H1 (cell line): ENCODE data around the gene METTL5. TPM values are rescaled to one million over a fixed set of nuclear protein-coding genes. Genes with fewer than 3 reads are reported as not detected.

ENCODE experiments used
- CHD2 ChIP-seq: IDR thresholded peaks from 2 replicates; pipeline ENCODE4 v1.6.1; 2012; ENCODE audit warnings: low read length, improper control_type of control experiment
- CREB1 ChIP-seq: IDR thresholded peaks from 2 replicates; pipeline ENCODE4 v1.6.1; 2012; ENCODE audit warnings: inconsistent platforms
- JUN ChIP-seq: IDR thresholded peaks from 2 replicates; pipeline ENCODE4 v1.6.1; 2011; ENCODE audit warnings: low read depth, mild to moderate bottlenecking, improper control_type of control experiment, low read length
- JUND ChIP-seq: IDR thresholded peaks from 2 replicates; pipeline ENCODE4 v1.6.1; 2011; ENCODE audit warnings: mild to moderate bottlenecking, improper control_type of control experiment, low read length
- NANOG ChIP-seq: IDR thresholded peaks from 2 replicates; pipeline ENCODE4 v1.6.1; 2011; ENCODE audit warnings: low read length, low read depth, mild to moderate bottlenecking, inconsistent platforms; ENCODE audit not compliant: insufficient read depth, poor library complexity, severe bottlenecking
- RBBP5 ChIP-seq: IDR thresholded peaks from 2 replicates; pipeline ENCODE4 v1.7.1; 2012; ENCODE audit warnings: low read depth, mild to moderate bottlenecking, inconsistent platforms, low read length, moderate library complexity, borderline replicate concordance
- SIN3A ChIP-seq, 2 experiments: IDR thresholded peaks in 1 of 2; conservative IDR thresholded peaks in 1 of 2; 2 replicates each; pipeline ENCODE4 v1.6.1; 2011 to 2012; ENCODE audit warnings: low read length in 2 of 2, improper control_type of control experiment in 1 of 2, low read depth in 1 of 2, mild to moderate bottlenecking in 1 of 2
- TAF7 ChIP-seq: optimal IDR thresholded peaks from 2 replicates; pipeline ENCODE3; 2011; ENCODE audit warnings: low read depth, mild to moderate bottlenecking, inconsistent platforms, low read length, moderate library complexity, borderline replicate concordance
- polyA plus RNA-seq, 7 experiments: library from polyadenylated mRNA; depleted of rRNA in 3 of 7; stranded (reverse) in 5 of 7; unstranded in 2 of 7; fragments of >200 nt in 5 of 7; fragments of 200-250 nt in 2 of 7; gene quantifications; 1 replicate in 5 of 7; 2 replicates in 1 of 7; 4 replicates in 1 of 7; pipeline versions ENCODE4 v1.2.1 to v1.2.3, GENCODE V29; 2011 to 2013; ENCODE audit warnings: missing spikeins in 2 of 7, mixed read lengths in 2 of 7
- total RNA-seq: library from RNA; stranded (reverse); fragmentation: NEBNext Ultra II Directional; extraction: Animal tissue kit (Norgen Biotek cat#: 25700); gene quantifications from 2 replicates; pipeline ENCODE4 v1.2.1, GENCODE V29; 2021

The METTL5 gene
- total and polyA plus RNA-seq, 2 of the 8 experiments (the other 6 are each of a cell fraction or from before 2014, with no cell fraction given) = 34.5 to 74.1 TPM

- TF ChIP-seq SIN3A (conservative IDR thresholded peaks at IDR 0.05 in 1 of 2, IDR thresholded peaks at IDR 0.05 in 1 of 2; ENCODE audit: low read depth in 1 of 2, low read length in 2 of 2) (no peak), CREB1 (no peak), JUND (no peak), CHD2 (no peak), RBBP5 (no peak), JUN (no peak), TAF7 (no peak), NANOG (no peak)
- TF ChIP-seq, all 59 proteins: peak for 0
Observed at GRCh38 chr2:169808221-169808620, 16.5 kb downstream of the METTL5 start (continued).
